ENCODE results near the gene CERS6.

The CERS6 gene

GRCh38 chr2:168456521-168457189 lies 583 bp downstream of the CERS6 start (continued):
- TF ChIP-seq MZF1 (tag by site-specific recombination; IDR thresholded peaks at IDR 0.05; ENCODE audit: borderline replicate concordance) (no peak), ZFP37 (tag by site-specific recombination; IDR thresholded peaks at IDR 0.05) (no peak), ZNF600 (tag by site-specific recombination; IDR thresholded peaks at IDR 0.05) (peak; percentile 67), ZNF629 (tag by site-specific recombination; IDR thresholded peaks at IDR 0.05) (no peak), ZNF341 (tag by site-specific recombination; IDR thresholded peaks at IDR 0.05; ENCODE audit: low read depth) (peak; percentile 72)
- TF ChIP-seq, protein P1, sequence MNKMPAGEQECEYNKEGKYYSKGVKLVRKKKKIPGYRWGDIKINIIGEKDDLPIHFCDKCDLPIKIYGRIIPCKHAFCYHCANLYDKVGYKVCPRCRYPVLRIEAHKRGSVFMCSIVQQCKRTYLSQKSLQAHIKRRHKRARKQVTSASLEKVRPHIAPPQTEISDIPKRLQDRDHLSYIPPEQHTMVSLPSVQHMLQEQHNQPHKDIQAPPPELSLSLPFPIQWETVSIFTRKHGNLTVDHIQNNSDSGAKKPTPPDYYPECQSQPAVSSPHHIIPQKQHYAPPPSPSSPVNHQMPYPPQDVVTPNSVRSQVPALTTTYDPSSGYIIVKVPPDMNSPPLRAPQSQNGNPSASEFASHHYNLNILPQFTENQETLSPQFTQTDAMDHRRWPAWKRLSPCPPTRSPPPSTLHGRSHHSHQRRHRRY (tag by site-specific recombination; IDR thresholded peaks at IDR 0.05), result no peak

- ChIA-PET CTCF (no interaction called here), POLR2A (interaction anchor here (0.6 kb wide), 1 partner anchor 13 kb away, joined by 3 read pairs; no protein-coding TSS in a partner anchor)
- Histone ChIP-seq H3K4me3 (ENCODE audit: low read depth, low read length) (peak overlapping the region; percentile 94), H3K9me3 (ENCODE audit: control insufficient read depth, insufficient read depth, low read depth, low read length) (no peaks in the 10 kb centered on the region), H3K27ac (ENCODE audit: extremely low read depth, low read depth, low read length) (peak overlapping the region; percentile 87; the same call in 1 of the 2 replicates), H3K4me1 (ENCODE audit: control insufficient read depth, insufficient read depth, low read length) (no peaks in the 10 kb centered on the region), H3K36me3 (ENCODE audit: control insufficient read depth in 2 of 2, insufficient read depth in 1 of 2, low read length in 2 of 2) (no peaks in the 10 kb centered on the region)
- TF ChIP-seq ZNF600 (tag by site-specific recombination; IDR thresholded peaks at IDR 0.05) (peak; percentile 6; the same call in 1 of the 2 replicates), ZBTB20 (tag by site-specific recombination; IDR thresholded peaks at IDR 0.05) (0 out of 2 replicates have a peak, but pooled peaks have one; percentile 2), ZNF423 (tag by site-specific recombination; IDR thresholded peaks at IDR 0.05) (no peak), PRDM1 (tag by site-specific recombination; IDR thresholded peaks at IDR 0.05) (0 out of 2 replicates have a peak, but pooled peaks have one; percentile 6), ZNF692 (tag by site-specific recombination; IDR thresholded peaks at IDR 0.05) (0 out of 2 replicates have a peak, but pooled peaks have one; percentile 26)
- TF ChIP-seq, protein P2, sequence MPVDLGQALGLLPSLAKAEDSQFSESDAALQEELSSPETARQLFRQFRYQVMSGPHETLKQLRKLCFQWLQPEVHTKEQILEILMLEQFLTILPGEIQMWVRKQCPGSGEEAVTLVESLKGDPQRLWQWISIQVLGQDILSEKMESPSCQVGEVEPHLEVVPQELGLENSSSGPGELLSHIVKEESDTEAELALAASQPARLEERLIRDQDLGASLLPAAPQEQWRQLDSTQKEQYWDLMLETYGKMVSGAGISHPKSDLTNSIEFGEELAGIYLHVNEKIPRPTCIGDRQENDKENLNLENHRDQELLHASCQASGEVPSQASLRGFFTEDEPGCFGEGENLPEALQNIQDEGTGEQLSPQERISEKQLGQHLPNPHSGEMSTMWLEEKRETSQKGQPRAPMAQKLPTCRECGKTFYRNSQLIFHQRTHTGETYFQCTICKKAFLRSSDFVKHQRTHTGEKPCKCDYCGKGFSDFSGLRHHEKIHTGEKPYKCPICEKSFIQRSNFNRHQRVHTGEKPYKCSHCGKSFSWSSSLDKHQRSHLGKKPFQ (tag by site-specific recombination; IDR thresholded peaks at IDR 0.05), result no peak
Observed at GRCh38 chr2:168457190-168457895, 1.3 kb downstream of the CERS6 start.

GRCh38 chr2:168458139-168458538 lies 2.1 kb downstream of the CERS6 start:
- ChIA-PET POLR2A (no interaction called here), CTCF (no interaction called here)
- Histone ChIP-seq H3K36me3 (ENCODE audit: control insufficient read depth in 2 of 2, insufficient read depth in 1 of 2, low read length in 2 of 2) (no peaks in the 10 kb centered on the region), H3K4me1 (ENCODE audit: control insufficient read depth, insufficient read depth, low read length) (no peaks in the 10 kb centered on the region), H3K27ac (ENCODE audit: extremely low read depth, low read depth, low read length) (no peak overlapping the region), H3K9me3 (ENCODE audit: control insufficient read depth, insufficient read depth, low read depth, low read length) (no peaks in the 10 kb centered on the region), H3K4me3 (ENCODE audit: low read depth, low read length) (peak overlapping the region; percentile 94)
- TF ChIP-seq ZBTB20 (tag by site-specific recombination; IDR thresholded peaks at IDR 0.05) (peak; percentile 58), ZNF184 (tag by site-specific recombination; IDR thresholded peaks at IDR 0.05) (no peak)

DNA sequence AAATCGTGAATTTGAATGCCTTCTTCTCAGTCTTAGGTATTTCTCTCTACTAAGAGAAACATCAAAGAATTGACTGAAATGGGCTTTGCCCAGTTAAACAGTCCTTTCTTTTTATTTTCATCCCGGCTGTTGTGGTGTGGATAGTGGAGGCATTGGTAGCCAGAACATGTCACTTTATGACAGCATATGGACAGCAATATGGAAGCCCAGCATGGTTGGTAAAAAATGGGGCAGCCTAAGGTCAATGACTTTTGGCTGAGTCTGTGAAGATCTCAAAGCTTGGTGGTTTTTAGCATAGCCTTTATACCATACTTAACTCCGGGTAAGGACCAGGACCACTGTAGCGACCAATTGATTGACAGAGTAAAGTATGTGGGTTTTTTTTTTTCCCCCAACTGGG lies 3.2 kb downstream of the CERS6 start:
- no peak overlapping the region for H3K27ac ChIP-seq (ENCODE audit: extremely low read depth, low read depth, low read length)
- H3K4me3 ChIP-seq (ENCODE audit: low read depth, low read length), result no peak overlapping the region
- POLR2A ChIA-PET, result no interaction called here
- H3K9me3 ChIP-seq (ENCODE audit: control insufficient read depth, insufficient read depth, low read depth, low read length), result no peaks in the 10 kb centered on the region
- H3K4me1 ChIP-seq (ENCODE audit: control insufficient read depth, insufficient read depth, low read length), result no peaks in the 10 kb centered on the region
- TF ChIP-seq, protein P3, sequence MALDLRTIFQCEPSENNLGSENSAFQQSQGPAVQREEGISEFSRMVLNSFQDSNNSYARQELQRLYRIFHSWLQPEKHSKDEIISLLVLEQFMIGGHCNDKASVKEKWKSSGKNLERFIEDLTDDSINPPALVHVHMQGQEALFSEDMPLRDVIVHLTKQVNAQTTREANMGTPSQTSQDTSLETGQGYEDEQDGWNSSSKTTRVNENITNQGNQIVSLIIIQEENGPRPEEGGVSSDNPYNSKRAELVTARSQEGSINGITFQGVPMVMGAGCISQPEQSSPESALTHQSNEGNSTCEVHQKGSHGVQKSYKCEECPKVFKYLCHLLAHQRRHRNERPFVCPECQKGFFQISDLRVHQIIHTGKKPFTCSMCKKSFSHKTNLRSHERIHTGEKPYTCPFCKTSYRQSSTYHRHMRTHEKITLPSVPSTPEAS (tag by site-specific recombination; IDR thresholded peaks at IDR 0.05), result no peak
- TF ChIP-seq INSM2 (tag by site-specific recombination; IDR thresholded peaks at IDR 0.05), result no peak
- TF ChIP-seq ZNF621 (tag by site-specific recombination; IDR thresholded peaks at IDR 0.05), result no peak
- TF ChIP-seq ZNF544 (tag by site-specific recombination; IDR thresholded peaks at IDR 0.05), result no peak
- CTCF ChIA-PET, result interaction anchor here (1.0 kb wide), 1 partner anchor 8 kb away, joined by 3 read pairs; no protein-coding TSS in a partner anchor
- H3K36me3 ChIP-seq (ENCODE audit: control insufficient read depth in 2 of 2, insufficient read depth in 1 of 2, low read length in 2 of 2), result no peaks in the 10 kb centered on the region
